Measurements from ENCODE around the gene SMIM30.

The SMIM30 gene

DNA sequence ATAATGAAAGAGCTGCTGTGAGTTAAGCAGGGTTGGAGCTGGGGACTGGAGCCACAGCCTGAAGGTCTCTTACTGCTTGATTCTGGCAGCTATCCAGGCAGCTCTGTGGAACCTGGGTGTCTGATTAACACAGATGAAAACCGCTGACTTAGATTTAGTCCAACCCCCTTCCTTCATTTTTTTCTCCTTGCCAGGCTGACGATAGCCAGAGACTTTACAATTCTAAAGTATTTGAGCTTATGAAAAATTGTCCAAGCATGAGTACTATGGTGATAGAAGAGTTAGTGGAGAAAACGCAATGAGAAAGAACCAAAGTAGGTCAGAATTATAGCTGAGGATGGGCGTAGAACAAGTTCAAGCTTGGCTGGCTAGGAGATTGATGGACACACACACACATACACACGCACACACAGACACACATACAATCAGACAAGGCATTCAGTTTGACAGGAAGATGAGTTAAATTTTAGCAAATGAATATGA, 18.2 kb downstream of the SMIM30 start:
- no peak for DNase-seq (ENCODE audit: low spot score)

DNA sequence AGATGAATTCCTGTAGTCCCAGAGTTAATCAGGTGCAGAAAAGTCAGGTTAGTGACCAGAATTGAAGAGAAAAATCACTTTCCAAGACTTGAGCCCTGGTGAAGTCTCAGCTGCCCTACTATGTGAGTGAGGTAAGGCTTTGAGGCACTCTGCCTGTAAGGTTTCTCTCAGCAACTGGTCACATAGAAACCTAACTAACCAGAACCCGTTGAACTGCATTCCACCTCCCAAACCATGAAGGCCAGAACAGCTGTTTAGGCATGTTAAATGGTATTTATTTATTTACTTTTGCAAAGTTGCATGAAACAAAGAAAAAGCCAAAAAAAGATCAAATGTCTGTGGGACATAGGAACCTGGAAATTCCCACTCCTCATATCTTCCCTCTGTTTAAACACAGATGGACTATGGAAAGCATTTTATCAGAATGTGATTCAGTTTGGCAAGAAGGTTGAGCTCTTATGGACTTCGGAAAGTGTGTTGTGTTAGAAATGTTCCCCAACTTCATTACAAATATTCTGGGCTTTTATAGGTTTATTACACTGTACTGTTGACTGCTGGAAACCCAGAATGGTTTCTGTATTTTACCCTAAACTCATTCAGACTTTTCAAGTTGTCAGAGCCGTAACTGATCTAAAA, 19.0 kb downstream of the SMIM30 start:
- DNase-seq (ENCODE audit: low spot score): no peak

DNA sequence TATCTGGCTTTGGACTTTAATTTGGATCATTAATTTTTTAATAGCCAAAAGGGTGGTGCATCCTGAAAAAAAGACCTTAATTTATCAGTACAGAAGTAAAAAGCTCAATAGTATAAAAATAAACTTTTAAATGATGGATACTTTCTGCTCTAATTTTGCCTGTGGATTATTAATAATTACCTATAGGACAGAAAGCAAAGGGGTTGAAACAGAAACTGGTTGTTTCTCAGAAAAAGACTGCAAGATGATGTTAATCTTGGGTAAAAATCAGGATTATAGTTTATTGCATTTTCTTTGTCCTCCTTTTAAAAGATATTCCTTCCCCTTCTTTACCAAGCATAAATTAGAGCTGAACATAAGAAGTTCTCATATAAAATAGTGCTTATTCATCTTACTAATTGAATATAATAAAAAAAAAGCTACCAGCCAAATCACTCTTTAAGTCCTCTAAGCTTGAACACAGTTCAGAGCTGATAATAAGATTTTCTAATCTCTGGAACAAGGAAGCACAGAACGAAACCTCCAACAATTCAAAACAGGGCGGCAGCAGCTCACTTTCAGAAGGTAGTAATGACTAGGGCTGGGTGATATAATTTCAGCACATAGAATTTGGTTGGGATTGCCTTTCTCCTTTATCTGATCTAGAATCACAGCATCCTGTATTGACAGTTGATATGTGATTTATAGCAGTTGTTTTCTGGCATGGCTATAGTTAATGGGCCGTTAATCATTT, 23.7 kb downstream of the SMIM30 start:
- DNase-seq (ENCODE audit: low spot score): no peak

DNA sequence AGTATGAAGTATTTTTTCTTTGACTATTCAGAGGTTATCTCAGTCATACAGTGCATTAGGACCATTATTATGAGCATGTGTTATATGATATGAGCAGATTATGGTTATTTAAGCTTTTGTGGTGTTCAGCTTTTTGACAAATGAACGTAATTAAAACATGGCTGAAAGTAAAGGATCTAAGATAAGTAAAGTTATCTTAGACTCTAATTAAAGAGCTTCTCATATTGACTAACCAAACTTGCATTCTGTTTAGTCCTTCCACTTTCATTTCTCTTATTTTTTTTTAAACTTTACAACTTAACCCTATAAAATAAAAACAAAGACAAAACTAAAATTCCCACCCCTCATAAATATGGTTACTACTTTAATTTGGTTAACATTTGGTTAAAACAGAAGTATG, 24.8 kb downstream of the SMIM30 start:
- no peak for DNase-seq (ENCODE audit: low spot score)

DNA sequence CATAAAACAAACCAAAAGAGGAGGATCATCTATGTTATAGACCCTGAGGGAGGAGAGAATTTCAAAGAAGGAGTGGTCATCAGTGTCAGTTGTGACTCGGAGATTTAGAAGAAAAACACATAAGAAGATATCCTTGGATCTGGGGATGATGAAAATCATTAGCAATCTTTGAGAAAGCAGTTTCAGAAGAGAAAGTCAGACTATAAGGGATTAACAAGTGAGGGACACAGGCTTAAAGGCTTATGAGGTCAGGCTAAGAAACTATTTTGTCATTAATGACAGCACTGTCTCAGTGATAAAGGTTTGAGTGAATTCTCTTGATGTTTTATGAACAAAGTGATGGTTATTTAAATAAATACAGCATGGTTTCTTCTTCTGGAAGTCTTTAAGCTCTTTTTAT, 25.6 kb downstream of the SMIM30 start:
- no peak for DNase-seq (ENCODE audit: low spot score)

DNA sequence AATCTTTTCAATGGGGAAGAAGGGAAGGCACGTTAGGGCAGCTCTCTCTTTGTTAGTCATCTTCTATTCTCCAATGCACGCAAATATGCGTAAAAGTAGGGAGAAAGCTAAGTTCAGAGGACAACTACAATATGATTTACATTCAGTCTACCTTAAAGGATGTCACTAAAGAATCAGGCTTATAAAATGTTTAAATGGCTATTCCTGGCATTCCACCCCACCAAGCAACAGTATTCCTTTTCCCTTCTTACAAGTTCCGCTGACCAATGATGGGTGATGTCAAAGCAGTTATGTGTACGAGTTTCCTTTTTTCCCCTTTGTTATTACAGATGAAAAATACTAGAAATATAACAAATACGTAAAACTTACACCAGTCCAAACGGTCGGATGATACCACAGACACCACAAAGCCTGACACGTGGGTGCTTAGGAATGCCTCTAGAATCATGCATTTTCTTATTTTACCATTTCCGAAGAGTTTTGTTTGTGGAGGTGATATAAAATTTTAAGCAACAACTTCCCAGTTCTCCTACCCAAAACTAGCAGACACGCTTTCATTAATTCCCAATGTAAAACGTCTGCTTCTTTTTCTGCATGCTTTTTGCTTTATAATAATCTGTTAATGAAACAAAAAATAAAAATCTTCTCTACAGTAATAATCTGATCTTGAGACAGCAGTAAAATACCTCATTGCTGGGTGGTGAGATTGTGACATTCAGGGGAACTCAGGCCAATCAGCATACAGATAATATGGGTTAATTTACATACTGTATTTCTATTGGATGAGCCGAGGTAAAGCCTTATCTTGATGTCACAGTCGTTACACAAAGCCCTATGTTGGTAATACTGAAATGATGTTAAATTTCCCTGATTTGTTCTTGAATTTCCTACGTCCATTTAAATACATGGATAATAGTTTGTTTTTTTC, 31.0 kb downstream of the SMIM30 start:
- DNase-seq (ENCODE audit: low spot score): no peak

DNA sequence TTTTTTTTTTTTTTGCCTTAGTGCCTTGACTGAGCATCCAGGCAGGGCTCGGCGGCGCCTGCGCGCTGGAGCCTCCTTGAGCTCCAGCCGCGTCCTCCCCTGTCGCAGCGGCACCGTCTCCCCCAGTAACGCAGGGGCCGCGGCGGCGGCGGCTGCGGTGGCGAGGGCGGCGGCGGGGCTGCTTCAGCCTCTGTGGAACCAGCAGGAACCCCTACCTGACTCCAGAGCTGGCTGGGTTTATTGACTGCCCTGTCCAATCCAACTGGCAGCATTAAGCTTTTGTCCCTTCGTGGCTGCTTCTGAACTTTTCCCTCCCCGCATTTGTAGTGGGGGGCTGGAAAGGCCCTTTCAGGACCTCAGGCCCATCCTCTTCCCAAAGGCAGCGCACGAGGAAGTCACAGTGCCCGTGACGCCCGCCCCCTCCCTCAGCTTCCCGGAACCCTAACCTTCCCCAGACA, 31.9 kb downstream of the SMIM30 start, which contains the start of gene GPR85:
TSS of gene GPR85 (minus strand) at position 397 of the 458 bp plus-strand sequence. CDS start 2,106 bp downstream, outside the sequence.
- DNase-seq (ENCODE audit: low spot score): peak; percentile 76

DNA sequence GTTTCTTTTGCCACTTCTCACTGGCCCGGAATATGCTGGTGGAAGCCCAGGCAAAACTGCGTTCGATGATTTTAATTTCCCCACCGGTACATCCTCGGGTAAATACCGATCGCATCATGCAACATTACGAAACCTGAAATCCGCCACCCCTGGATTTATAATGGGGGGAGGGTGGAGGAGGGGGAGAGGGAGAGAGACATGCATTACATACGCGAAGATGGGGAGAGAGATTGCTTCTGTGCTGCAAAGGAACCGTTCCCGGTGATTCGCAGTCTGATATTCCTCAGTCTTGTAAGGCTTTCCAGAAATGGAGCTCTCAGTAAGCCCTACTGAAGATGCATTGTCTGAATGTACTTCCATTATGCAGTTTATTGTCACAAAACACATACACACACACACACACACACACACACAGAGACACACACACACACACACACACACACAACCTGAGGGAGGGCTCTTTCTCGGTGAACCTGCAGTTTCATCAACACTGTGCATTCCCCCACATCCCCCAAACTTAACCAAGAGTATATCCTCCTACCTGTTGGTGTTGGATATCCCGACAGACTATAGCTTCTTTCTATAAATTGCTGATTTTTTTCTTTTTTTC, 32.5 kb downstream of the SMIM30 start:
- no peak for DNase-seq (ENCODE audit: low spot score)

DNA sequence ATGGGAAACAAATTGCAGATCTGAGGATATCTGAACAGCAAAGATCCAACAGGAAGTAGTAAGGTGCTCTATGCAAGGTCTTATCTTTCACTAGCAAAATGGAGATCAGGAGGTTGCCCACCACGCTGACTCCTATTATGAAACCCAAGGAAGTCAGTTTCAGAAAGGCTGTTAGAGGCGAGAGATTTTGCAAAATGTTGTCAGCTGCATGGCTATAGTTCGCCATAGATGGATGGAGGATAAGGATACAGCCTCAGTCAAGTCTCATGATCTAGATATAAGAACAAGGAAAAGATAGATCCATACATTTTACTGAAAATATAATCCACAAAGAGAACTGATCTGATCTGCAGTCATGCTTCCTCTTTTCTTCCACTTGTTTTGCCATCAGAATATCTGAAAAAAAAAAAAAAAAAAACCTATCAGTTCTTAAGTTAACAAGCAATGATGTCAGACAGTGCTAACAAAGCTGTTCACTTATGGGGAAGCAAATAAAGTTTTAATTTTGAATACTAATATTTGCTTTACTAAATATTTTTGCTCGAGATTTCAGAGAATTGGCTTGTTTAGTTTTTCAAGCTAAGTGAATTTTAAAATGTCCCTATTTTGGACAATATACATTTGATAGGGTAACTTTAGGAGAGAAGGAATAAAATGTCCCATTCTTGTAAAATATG, 33.7 kb downstream of the SMIM30 start:
- no peak for DNase-seq (ENCODE audit: low spot score)

DNA sequence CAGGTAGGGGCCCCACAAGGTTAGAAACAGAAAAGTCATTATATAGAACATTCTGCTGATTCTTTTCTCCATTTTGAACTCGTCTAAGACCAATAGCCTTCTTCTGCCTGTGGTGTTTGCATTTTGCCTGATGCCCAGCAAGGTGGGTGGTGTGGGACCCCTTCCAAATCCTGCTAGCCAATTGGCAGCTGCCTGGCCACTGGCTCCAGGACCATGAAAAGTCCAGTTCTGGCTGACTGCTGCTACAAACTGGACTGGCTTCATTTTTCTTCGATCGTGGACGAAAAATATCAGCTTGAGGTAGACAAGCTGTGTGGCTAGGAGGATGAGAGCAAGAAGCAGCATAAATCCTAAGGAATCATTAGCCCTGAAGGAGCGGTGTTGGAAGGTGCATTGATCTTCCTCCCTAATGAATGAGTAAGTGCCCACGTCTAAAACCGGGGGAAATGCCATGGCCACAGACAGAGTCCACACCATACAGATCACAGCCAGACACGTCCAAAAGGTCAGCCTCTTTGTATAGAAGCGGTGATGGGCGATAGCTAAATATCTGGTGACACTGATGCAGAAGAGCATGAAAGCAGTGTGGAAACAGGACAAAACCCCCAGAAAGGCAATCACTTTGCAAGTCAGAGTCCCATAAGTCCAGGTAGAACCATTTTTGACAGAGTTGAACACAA, 34.4 kb downstream of the SMIM30 start:
- DNase-seq (ENCODE audit: low spot score): no peak

DNA sequence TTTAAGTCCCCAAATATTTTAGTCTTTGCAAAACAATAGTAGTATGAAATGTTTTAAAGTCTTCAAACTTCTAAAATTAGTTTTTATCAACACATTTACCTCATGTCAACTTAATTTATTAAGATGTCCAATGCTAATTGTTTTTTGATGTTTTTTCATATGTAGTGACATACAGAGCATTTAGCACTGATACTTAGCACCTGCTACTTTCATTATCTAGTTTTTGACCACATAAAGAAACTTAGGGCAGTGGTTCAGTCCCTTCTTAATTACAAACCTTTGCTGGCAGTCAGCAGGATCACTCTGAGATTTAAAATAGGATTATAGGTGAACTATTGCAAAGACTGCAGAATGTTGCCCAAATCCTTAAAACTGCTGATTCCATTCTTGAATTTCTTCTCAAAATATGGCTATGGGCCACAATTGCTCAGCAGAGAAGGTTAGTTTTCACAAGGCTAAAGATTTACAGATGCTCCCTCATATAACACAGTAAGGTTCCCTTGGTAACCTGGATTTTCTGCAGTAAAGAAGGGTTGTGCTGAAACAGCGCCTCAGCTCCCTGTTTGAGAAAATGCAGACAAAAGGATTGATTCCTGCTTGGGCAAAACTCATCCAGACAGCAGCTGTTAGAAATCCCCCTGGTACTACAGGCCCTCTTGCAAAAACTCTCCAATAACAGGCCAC, 35.1 kb downstream of the SMIM30 start:
- no peak for DNase-seq (ENCODE audit: low spot score)

DNA sequence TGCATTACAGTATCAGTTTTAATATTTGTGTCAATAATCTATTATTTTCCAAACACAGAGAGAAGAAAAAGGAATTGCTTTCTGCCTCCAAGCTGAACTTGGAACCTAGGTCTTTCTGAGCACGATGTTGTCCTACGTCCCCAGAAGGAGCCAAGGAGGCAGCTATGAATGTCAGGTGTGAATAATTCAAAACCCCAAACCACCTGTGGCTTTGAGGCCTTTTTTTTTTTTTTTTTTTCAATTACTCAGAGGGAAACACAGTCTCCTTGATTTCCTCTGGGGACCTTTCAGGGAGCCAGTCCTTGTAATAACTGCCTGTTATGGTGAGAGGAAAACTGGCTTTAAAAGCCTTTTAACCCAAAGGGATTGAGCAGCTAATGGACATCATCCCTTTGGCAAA, 40.0 kb downstream of the SMIM30 start:
- no peak for DNase-seq (ENCODE audit: low spot score)

DNA sequence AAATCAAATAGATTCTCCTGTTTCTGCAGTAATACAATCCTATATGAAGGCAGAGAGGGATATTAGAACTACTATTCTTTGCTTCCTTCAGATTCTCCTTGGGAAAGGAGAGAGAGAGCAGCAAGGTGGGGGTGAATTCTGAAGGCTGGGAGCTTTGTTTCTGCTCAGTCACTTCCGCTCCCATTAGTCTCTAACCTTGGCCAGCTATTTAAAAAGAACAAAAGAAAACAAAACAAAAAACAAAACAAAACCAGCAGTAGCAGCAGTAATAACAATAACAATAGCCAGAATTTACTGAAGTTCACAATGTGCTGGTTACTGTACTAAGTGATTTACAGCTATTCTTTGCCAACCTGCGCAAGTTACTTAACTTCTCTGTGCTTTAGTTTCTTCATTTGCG, 41.7 kb downstream of the SMIM30 start:
- DNase-seq (ENCODE audit: low spot score): no peak

DNA sequence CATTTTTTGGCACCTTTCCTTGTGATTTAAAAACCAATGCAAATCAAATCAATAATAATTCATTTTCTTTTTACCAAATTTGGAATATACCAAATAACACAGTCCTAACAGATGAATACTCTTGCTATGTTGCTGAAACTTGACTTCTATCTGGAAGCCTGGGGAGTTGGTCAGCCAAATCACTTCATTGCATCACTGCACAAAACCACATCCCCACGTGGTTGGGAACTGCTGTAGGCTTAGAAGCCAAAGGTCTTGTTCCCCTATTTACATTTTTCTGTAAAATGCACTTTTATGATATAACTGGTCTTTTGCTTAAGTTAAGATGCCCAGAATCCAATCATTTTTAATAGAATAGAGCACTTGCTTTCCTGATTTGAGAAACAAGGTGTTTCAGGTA, 46.9 kb downstream of the SMIM30 start:
- DNase-seq (ENCODE audit: low spot score): no peak

Data from left forelimb (tissue), 1 donor.